H7 (cell line): ENCODE results near the gene ANOS1. TPM values are rescaled to one million over a fixed set of nuclear protein-coding genes. Genes with fewer than 3 reads are reported as not detected.
"Not testable (repeated sequence)": the region's sequence is repeated elsewhere in the genome, so short reads cannot be mapped to it uniquely, and the experiment has no call there.

Experiments used
- DNase-seq: peaks from one replicate; pipeline ENCODE4 v3.0.0; 2012
- H3K27me3 ChIP-seq: 2 replicates; pipeline ENCODE4 v1.6.0; 2011; ENCODE audit warnings: mild to moderate bottlenecking, low read length; ENCODE audit not compliant: control insufficient read depth, insufficient read depth
- H3K36me3 ChIP-seq: replicated peaks from 2 replicates; pipeline ENCODE4 v1.5.1; 2011; ENCODE audit warnings: low read length; ENCODE audit not compliant: control insufficient read depth, insufficient read depth
- H3K4me3 ChIP-seq: 2 replicates; pipeline ENCODE4 v1.5.1; 2011; ENCODE audit warnings: low read depth, mild to moderate bottlenecking, control low read depth, low read length, moderate library complexity; ENCODE audit not compliant: insufficient read depth
- total RNA-seq: library from RNA; depleted of rRNA; stranded (reverse); fragments of >200 nt; shearing (Covaris generic); gene quantifications from 2 replicates; pipeline ENCODE4 v1.2.3, GENCODE V29; 2014; rRNA removed

The ANOS1 gene
- total RNA-seq, 1 experiment from 2014 or later = 70.8 TPM

- Histone ChIP-seq H3K4me3 (no peak overlapping the region), H3K36me3 (no peaks in the 10 kb centered on the region), H3K27me3 (no peaks in the 10 kb centered on the region)
- DNase-seq = no peak
These were observed 231.7 kb downstream of the ANOS1 start for GRCh38 chrX:8500203-8500602.

- H3K36me3 ChIP-seq, H3K27me3 ChIP-seq, DNase-seq, H3K4me3 ChIP-seq: not testable (repeated sequence)
These were observed 236.9 kb downstream of the ANOS1 start for GRCh38 chrX:8495036-8495435.

- no peaks in the 10 kb centered on the region for H3K36me3 ChIP-seq
- H3K27me3 ChIP-seq = no peaks in the 10 kb centered on the region
- H3K4me3 ChIP-seq = no peak overlapping the region
- DNase-seq = no peak
These were observed 247.5 kb downstream of the ANOS1 start for GRCh38 chrX:8484360-8484949.

Other genes starting within 250 kb of the ANOS1 start
- not detected in 2 replicates for gene FAM9A, start 69.2 kb upstream of the ANOS1 start, total RNA-seq